Natural killer cell (primary cell): ENCODE results near the gene MAT1A. TPM values are rescaled to one million over a fixed set of nuclear protein-coding genes. Genes with fewer than 3 reads are reported as not detected.

ENCODE experiments used
- ATAC-seq, 3 donors: fragments of 150-1000 bp in 2 of 3; fragments of 200-7000 bp in 1 of 3; cut with Tn5 transposase; 1 replicate in 1 of 3; 2 replicates in 2 of 3; pipeline ENCODE4 v1.10.0; 2021; ENCODE audit warnings: mild to moderate bottlenecking in 2 of 3, moderate library complexity in 2 of 3
- DNase-seq, 2 donors: peaks; one replicate each; pipeline versions ENCODE4 v3.0.0 to v3.0.0-alpha.2; 2013 to 2021; ENCODE audit warnings: mixed read lengths in 1 of 2
- H3K27ac ChIP-seq: one replicate; pipeline ENCODE4 v1.5.1; 2013; ENCODE audit warnings: mild to moderate bottlenecking, low read length
- H3K27me3 ChIP-seq: one replicate; pipeline ENCODE4 v1.6.1; 2013; ENCODE audit warnings: low read length; ENCODE audit not compliant: control insufficient read depth, insufficient read depth
- H3K36me3 ChIP-seq: one replicate; pipeline ENCODE4 v1.6.1; 2013; ENCODE audit warnings: low read length; ENCODE audit not compliant: control insufficient read depth, insufficient read depth
- H3K4me1 ChIP-seq: one replicate; pipeline ENCODE4 v1.6.1; 2013; ENCODE audit warnings: low read length; ENCODE audit not compliant: control insufficient read depth, insufficient read depth
- H3K4me3 ChIP-seq: one replicate; pipeline ENCODE4 v1.5.1; 2013; ENCODE audit warnings: low read length
- H3K9me3 ChIP-seq: one replicate; pipeline ENCODE4 v1.6.1; 2013; ENCODE audit warnings: low read length; ENCODE audit not compliant: control insufficient read depth, insufficient read depth
- H3K27ac Mint-ChIP-seq, 2 donors: one replicate each; pipeline ENCODE4 v1.8.0; 2022; ENCODE audit warnings: mild to moderate bottlenecking in 2 of 2, mixed read lengths in 2 of 2, moderate library complexity in 1 of 2
- H3K27me3 Mint-ChIP-seq, 2 donors: one replicate each; pipeline ENCODE4 v1.8.0; 2022; ENCODE audit warnings: low read depth in 2 of 2, mixed read lengths in 2 of 2
- H3K36me3 Mint-ChIP-seq: one replicate; pipeline ENCODE4 v1.8.0; 2022; ENCODE audit warnings: mixed read lengths
- H3K4me1 Mint-ChIP-seq, 2 donors: one replicate each; pipeline ENCODE4 v1.8.0; 2022; ENCODE audit warnings: mixed read lengths in 2 of 2
- H3K4me3 Mint-ChIP-seq: one replicate; pipeline ENCODE4 v1.8.0; 2022; ENCODE audit warnings: mild to moderate bottlenecking, moderate library complexity, mixed read lengths
- H3K9me3 Mint-ChIP-seq, 2 donors: one replicate each; pipeline ENCODE4 v1.8.0; 2022; ENCODE audit warnings: mixed read lengths in 2 of 2
- CTCF ChIP-seq: fragments of 200-600 bp; IDR thresholded peaks from one replicate; pipeline ENCODE4 v1.8.0; 2022; ENCODE audit warnings: antibody characterized with exemption
- WGBS: methylation state at CpG from one replicate; pipeline ENCODE4 v1.1.7; 2013; ENCODE audit warnings: missing lambda C conversion rate; ENCODE audit not compliant: insufficient coverage; 5-methylcytosine and 5-hydroxymethylcytosine counted together
- intact Hi-C: fragments of 100-400 bp; cut with micrococcal nuclease; formaldehyde crosslinking; loops from one replicate; pipeline ENCODE4 v1.14.2; 2022
- total RNA-seq, 4 donors: library from RNA; stranded (reverse); fragments of 120-200 nt in 1 of 4; gene quantifications; one replicate each; pipeline versions ENCODE4 v1.2.3 to v1.2.4, GENCODE V29; 2013 to 2022

MAT1A gene
- total RNA-seq, 3 donors from 2014 or later (not counting 1 experiment from before 2014, with no cell fraction given), result not detected

GRCh38 chr10:80279146-80279545, 10.3 kb downstream of the MAT1A start:
- no peak overlapping the region for H3K4me3 Mint-ChIP-seq
- no peak overlapping the region for H3K4me3 ChIP-seq
- WGBS, result 82% methylated on average over 5 of the region's 5 CpGs
- H3K27me3 Mint-ChIP-seq, result no peaks in the 10 kb centered on the region
- H3K9me3 Mint-ChIP-seq, result no peaks in the 10 kb centered on the region
- no peaks in the 10 kb centered on the region for H3K4me1 ChIP-seq
- no peaks in the 10 kb centered on the region for H3K36me3 Mint-ChIP-seq
- H3K4me1 Mint-ChIP-seq, result no peaks in the 10 kb centered on the region
- no peak overlapping the region for H3K27ac Mint-ChIP-seq
- H3K36me3 ChIP-seq, result no peaks in the 10 kb centered on the region
- H3K27ac ChIP-seq, result no peak overlapping the region
- ATAC-seq (no peak), DNase-seq (no peak)
- intact Hi-C loops, result no loop called here
- no peaks in the 10 kb centered on the region for H3K9me3 ChIP-seq
- TF ChIP-seq CTCF, result no peak
- H3K27me3 ChIP-seq, result no peaks in the 10 kb centered on the region

- 90% methylated on average over 5 of the region's 5 CpGs for WGBS
Measured at GRCh38 chr10:80278480-80278879, 11.0 kb downstream of the MAT1A start.

GRCh38 chr10:80277567-80278250, 11.7 kb downstream of the MAT1A start:
- H3K4me3 ChIP-seq, result no peak overlapping the region
- Mint-ChIP-seq H3K36me3 (no peaks in the 10 kb centered on the region), H3K9me3 (no peaks in the 10 kb centered on the region), H3K4me1 (no peaks in the 10 kb centered on the region), H3K27me3 (no peaks in the 10 kb centered on the region), H3K4me3 (no peak overlapping the region), H3K27ac (no peak overlapping the region)
- 87% methylated on average over 12 of the region's 12 CpGs for WGBS
- no peak for TF ChIP-seq CTCF
- no peak for DNase-seq
- H3K4me1 ChIP-seq, result no peaks in the 10 kb centered on the region
- H3K27ac ChIP-seq, result no peak overlapping the region
- H3K9me3 ChIP-seq, result no peaks in the 10 kb centered on the region
- H3K27me3 ChIP-seq, result no peaks in the 10 kb centered on the region
- no peaks in the 10 kb centered on the region for H3K36me3 ChIP-seq
- no peak for ATAC-seq
- intact Hi-C loops, result no loop called here

More at GRCh38 chr10:80278480-80278879, 11.0 kb downstream of the MAT1A start:
- Mint-ChIP-seq H3K27me3 (no peaks in the 10 kb centered on the region), H3K27ac (no peak overlapping the region), H3K4me1 (no peaks in the 10 kb centered on the region), H3K9me3 (no peaks in the 10 kb centered on the region), H3K4me3 (no peak overlapping the region), H3K36me3 (no peaks in the 10 kb centered on the region)
- ATAC-seq, result no peak
- intact Hi-C loops, result no loop called here
- Histone ChIP-seq H3K4me1 (no peaks in the 10 kb centered on the region), H3K9me3 (no peaks in the 10 kb centered on the region), H3K4me3 (no peak overlapping the region), H3K36me3 (no peaks in the 10 kb centered on the region), H3K27me3 (no peaks in the 10 kb centered on the region), H3K27ac (no peak overlapping the region)
- no peak for TF ChIP-seq CTCF
- no peak for DNase-seq

- Histone ChIP-seq H3K36me3 (no peaks in the 10 kb centered on the region), H3K9me3 (no peaks in the 10 kb centered on the region), H3K27me3 (no peaks in the 10 kb centered on the region), H3K4me1 (no peaks in the 10 kb centered on the region), H3K27ac (no peak overlapping the region), H3K4me3 (no peak overlapping the region)
- 86% methylated on average over 4 of the region's 4 CpGs for WGBS
- no peak for TF ChIP-seq CTCF
- no peak overlapping the region for H3K4me3 Mint-ChIP-seq
- DNase-seq (no peak), ATAC-seq (no peak)
- no peaks in the 10 kb centered on the region for H3K4me1 Mint-ChIP-seq
- no peak overlapping the region for H3K27ac Mint-ChIP-seq
- H3K9me3 Mint-ChIP-seq, result no peaks in the 10 kb centered on the region
- intact Hi-C loops, result no loop called here
- H3K36me3 Mint-ChIP-seq, result no peaks in the 10 kb centered on the region
- no peaks in the 10 kb centered on the region for H3K27me3 Mint-ChIP-seq
Measured at GRCh38 chr10:80277016-80277415, 12.4 kb downstream of the MAT1A start.
